Ishikawa (cell line): ENCODE data around the gene CUL3.

ENCODE experiments used
- CEBPB ChIP-seq: IDR thresholded peaks from 2 replicates; pipeline ENCODE4 v1.6.1; 2012
- CREB1 ChIP-seq: IDR thresholded peaks from 2 replicates; pipeline ENCODE4 v1.6.1; 2012; ENCODE audit warnings: low read depth
- EGR1 ChIP-seq: IDR thresholded peaks from 2 replicates; pipeline ENCODE4 v1.6.1; 2012
- EP300 ChIP-seq: IDR thresholded peaks from 2 replicates; pipeline ENCODE4 v1.6.1; 2012; ENCODE audit warnings: borderline replicate concordance
- MAX ChIP-seq: IDR thresholded peaks from 2 replicates; pipeline ENCODE4 v1.6.1; 2012
- NFIC ChIP-seq: IDR thresholded peaks from 2 replicates; pipeline ENCODE4 v1.6.1; 2012
- RAD21 ChIP-seq: IDR thresholded peaks from 2 replicates; pipeline ENCODE4 v1.6.1; 2012; ENCODE audit warnings: low read depth
- REST ChIP-seq: IDR thresholded peaks from 2 replicates; pipeline ENCODE4 v1.6.1; 2012; ENCODE audit warnings: low read depth, mild to moderate bottlenecking
- TAF1 ChIP-seq: IDR thresholded peaks from 2 replicates; pipeline ENCODE4 v1.6.1; 2012; ENCODE audit warnings: low read depth, mild to moderate bottlenecking
- TCF12 ChIP-seq: IDR thresholded peaks from 2 replicates; pipeline ENCODE4 v1.6.1; 2012; ENCODE audit warnings: low read depth
- YY1 ChIP-seq: IDR thresholded peaks from 2 replicates; pipeline ENCODE4 v1.6.1; 2012; ENCODE audit warnings: low read depth
- ZBTB7A ChIP-seq: IDR thresholded peaks from 2 replicates; pipeline ENCODE4 v1.6.1; 2012; ENCODE audit warnings: low read depth

DNA sequence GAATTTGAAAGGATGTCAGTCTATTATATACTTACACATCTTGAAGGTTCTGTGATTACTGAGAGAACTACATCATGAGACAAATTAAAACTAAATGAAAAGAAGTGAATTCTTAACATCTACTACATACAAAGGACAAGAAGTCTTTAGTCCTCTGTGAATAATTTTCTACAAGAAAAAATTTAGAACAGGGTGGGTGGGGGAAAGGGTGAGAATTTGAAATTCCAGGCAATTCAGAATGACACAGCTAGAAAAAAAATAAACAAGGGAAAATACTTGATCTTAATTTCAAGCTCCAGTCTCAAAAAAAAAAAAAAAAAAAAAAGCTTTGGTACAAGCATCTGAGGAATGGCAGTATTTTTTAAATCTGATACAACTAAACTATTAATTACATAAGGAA is 15.5 kb downstream of the CUL3 start:
- TF ChIP-seq TAF1 (no peak), CREB1 (no peak), RAD21 (no peak), TCF12 (no peak), CEBPB (no peak), EP300 (no peak), YY1 (no peak), ZBTB7A (no peak), REST (no peak), NFIC (no peak), EGR1 (no peak), MAX (no peak)
